GM18907 (cell line): ENCODE data around the gene BMP7.
"Not testable (repeated sequence)": the region's sequence is repeated elsewhere in the genome, so short reads cannot be mapped to it uniquely, and the experiment has no call there.

ENCODE experiments used
- ATAC-seq: cut with Tn5 transposase; IDR thresholded peaks from one replicate; pipeline ENCODE4 v1.9.1; 2021; ENCODE audit warnings: mild to moderate bottlenecking, moderate library complexity; ENCODE audit not compliant: unreplicated experiment

Gene BMP7

GRCh38 chr20:57251344-57251743 lies 15.1 kb downstream of the BMP7 start:
- no peak for ATAC-seq

- no peak for ATAC-seq
Observed at GRCh38 chr20:57250607-57251343, 15.7 kb downstream of the BMP7 start.

GRCh38 chr20:57249772-57250171 lies 16.7 kb downstream of the BMP7 start:
- no peak for ATAC-seq

- no peak for ATAC-seq
Observed at GRCh38 chr20:57249073-57249472, 17.4 kb downstream of the BMP7 start.

- no peak for ATAC-seq
Observed at GRCh38 chr20:57248132-57248797, 18.2 kb downstream of the BMP7 start.

GRCh38 chr20:57247292-57247965 lies 19.0 kb downstream of the BMP7 start:
- no peak for ATAC-seq

- no peak for ATAC-seq
Observed at GRCh38 chr20:57245997-57246396, 20.4 kb downstream of the BMP7 start.

GRCh38 chr20:57244627-57245214 lies 21.7 kb downstream of the BMP7 start:
- ATAC-seq: no peak

- no peak for ATAC-seq
Observed at GRCh38 chr20:57244221-57244585, 22.2 kb downstream of the BMP7 start.

- no peak for ATAC-seq
Observed at GRCh38 chr20:57243480-57244220, 22.8 kb downstream of the BMP7 start.

GRCh38 chr20:57242414-57242813 lies 24.0 kb downstream of the BMP7 start:
- no peak for ATAC-seq

- ATAC-seq: no peak
Observed at GRCh38 chr20:57241363-57241991, 25.0 kb downstream of the BMP7 start.

- no peak for ATAC-seq
Observed at GRCh38 chr20:57240581-57241362, 25.7 kb downstream of the BMP7 start.

- not testable (repeated sequence) for ATAC-seq
Observed at GRCh38 chr20:57239725-57240124, 26.7 kb downstream of the BMP7 start.

- ATAC-seq: not testable (repeated sequence)
Observed at GRCh38 chr20:57239324-57239723, 27.1 kb downstream of the BMP7 start.

GRCh38 chr20:57238089-57238488 lies 28.4 kb downstream of the BMP7 start:
- no peak for ATAC-seq

- ATAC-seq: no peak
Observed at GRCh38 chr20:57237585-57237953, 28.9 kb downstream of the BMP7 start.

- no peak for ATAC-seq
Observed at GRCh38 chr20:57236813-57237584, 29.4 kb downstream of the BMP7 start.
